ENCODE measurements around the gene CD34.

The CD34 gene

GRCh38 chr1:207885129-207886032 lies 25.5 kb downstream of the CD34 start:
- peak; percentile 37 for DNase-seq (ENCODE audit: low read depth, low spot score)
- ChIA-PET POLR2A (interaction anchor here (1.1 kb wide), 1 partner anchor 78 kb away, joined by 12 read pairs; no protein-coding TSS in a partner anchor), CTCF (interaction anchor here (0.6 to 10.0 kb wide), 55 partner anchors 8 to 365 kb away, joined by 3 to 429 read pairs (median 5); no protein-coding TSS in a partner anchor)
- H3K4me3 ChIP-seq (ENCODE audit: low read depth, low read length), result no peak overlapping the region
- peak; percentile 92 for TF ChIP-seq CTCF (IDR thresholded peaks at IDR 0.05; ENCODE audit: insufficient read depth, low read length, missing control alignments)

- ChIA-PET CTCF (interaction anchor here (0.6 to 10.0 kb wide), 48 partner anchors 9 to 366 kb away, joined by 3 to 429 read pairs (median 6); no protein-coding TSS in a partner anchor), POLR2A (interaction anchor here (1.1 kb wide), 1 partner anchor 79 kb away, joined by 12 read pairs; no protein-coding TSS in a partner anchor)
- DNase-seq (ENCODE audit: low read depth, low spot score), result no peak
- no peak overlapping the region for H3K4me3 ChIP-seq (ENCODE audit: low read depth, low read length)
- TF ChIP-seq CTCF (IDR thresholded peaks at IDR 0.05; ENCODE audit: insufficient read depth, low read length, missing control alignments), result no peak
Observed at GRCh38 chr1:207884266-207885029, 26.5 kb downstream of the CD34 start.

- ChIA-PET CTCF (interaction anchor here (0.6 to 10.0 kb wide), 28 partner anchors 10 to 362 kb away, joined by 3 to 429 read pairs (median 9); no protein-coding TSS in a partner anchor), POLR2A (no interaction called here)
- no peak for DNase-seq (ENCODE audit: low read depth, low spot score)
- no peak for TF ChIP-seq CTCF (IDR thresholded peaks at IDR 0.05; ENCODE audit: insufficient read depth, low read length, missing control alignments)
- no peak overlapping the region for H3K4me3 ChIP-seq (ENCODE audit: low read depth, low read length)
Observed at GRCh38 chr1:207883660-207884250, 27.2 kb downstream of the CD34 start.

GRCh38 chr1:207883104-207883651 lies 27.7 kb downstream of the CD34 start:
- no peak for TF ChIP-seq CTCF (IDR thresholded peaks at IDR 0.05; ENCODE audit: insufficient read depth, low read length, missing control alignments)
- CTCF ChIA-PET, result interaction anchor here (0.6 to 10.0 kb wide), 13 partner anchors 12 to 362 kb away, joined by 3 to 429 read pairs (median 20); no protein-coding TSS in a partner anchor
- POLR2A ChIA-PET, result no interaction called here
- no peak overlapping the region for H3K4me3 ChIP-seq (ENCODE audit: low read depth, low read length)
- DNase-seq (ENCODE audit: low read depth, low spot score), result no peak

GRCh38 chr1:207882692-207883091 lies 28.2 kb downstream of the CD34 start:
- H3K4me3 ChIP-seq (ENCODE audit: low read depth, low read length), result no peak overlapping the region
- ChIA-PET CTCF (interaction anchor here (0.6 to 10.0 kb wide), 10 partner anchors 12 to 363 kb away, joined by 3 to 429 read pairs (median 56); no protein-coding TSS in a partner anchor), POLR2A (no interaction called here)
- no peak for DNase-seq (ENCODE audit: low read depth, low spot score)
- no peak for TF ChIP-seq CTCF (IDR thresholded peaks at IDR 0.05; ENCODE audit: insufficient read depth, low read length, missing control alignments)

Measured in AG04449 (cell line).